Ascending aorta (tissue), 2 donors: Measurements from ENCODE around the gene SLC4A8. TPM values are rescaled to one million over a fixed set of nuclear protein-coding genes. Genes with fewer than 3 reads are reported as not detected.
"Not testable (repeated sequence)": the region's sequence is repeated elsewhere in the genome, so short reads cannot be mapped to it uniquely, and the experiment has no call there.

Experiments used
- DNase-seq, 2 donors: peaks; one replicate each; pipeline ENCODE4 v3.0.0-alpha.2; 2019; ENCODE audit warnings: low spot score in 2 of 2
- H3K27ac ChIP-seq, 2 donors: fragments of 200-600 bp; sonication (generic); one replicate each; pipeline ENCODE4 v1.5.1; 2016 to 2017; ENCODE audit warnings: mild to moderate bottlenecking in 1 of 2
- H3K27me3 ChIP-seq: fragments of 200-600 bp; sonication (generic); one replicate; pipeline ENCODE4 v1.5.1; 2017
- H3K36me3 ChIP-seq, 2 donors: fragments of 200-600 bp; sonication (generic); one replicate each; pipeline ENCODE4 v1.5.1; 2016
- H3K4me1 ChIP-seq, 2 donors: fragments of 200-600 bp; sonication (generic); one replicate each; pipeline ENCODE4 v1.5.1; 2016 to 2017; ENCODE audit warnings: mild to moderate bottlenecking in 1 of 2
- H3K4me3 ChIP-seq, 2 donors: fragments of 200-600 bp; sonication (generic); one replicate each; pipeline ENCODE4 v1.5.1; 2016 to 2017; ENCODE audit warnings: mild to moderate bottlenecking in 1 of 2
- H3K9me3 ChIP-seq, 2 donors: fragments of 200-600 bp; sonication (generic); one replicate each; pipeline ENCODE4 v1.5.1; 2016
- CTCF ChIP-seq, 3 experiments: fragments of 200-600 bp in 2 of 3; fragments of 450-650 bp in 1 of 3; sonication (generic) in 2 of 3; IDR thresholded peaks; one replicate each; pipeline ENCODE4 v1.5.1; 2016 to 2019; ENCODE audit warnings: antibody characterized with exemption in 3 of 3, mild to moderate bottlenecking in 1 of 3, moderate library complexity in 1 of 3
- intact Hi-C: fragments of 100-400 bp; cut with DNase I; formaldehyde crosslinking; loops from one replicate; pipeline ENCODE4 v1.15.1; 2023
- total RNA-seq: library from RNA; depleted of rRNA; stranded (reverse); fragments of >200 nt; gene quantifications from one replicate; pipeline ENCODE4 v1.1.0, GENCODE V29; 2016

SLC4A8 gene
- total RNA-seq, 1 donor from 2014 or later: not detected

- Histone ChIP-seq H3K27ac (no peak overlapping the region), H3K4me1 (no peaks in the 10 kb centered on the region), H3K9me3 (no peaks in the 10 kb centered on the region), H3K36me3 (no peaks in the 10 kb centered on the region), H3K4me3 (no peak overlapping the region), H3K27me3 (no peaks in the 10 kb centered on the region)
- intact Hi-C loops: no loop called here
- TF ChIP-seq CTCF (IDR thresholded peaks at IDR 0.05): no peak
- DNase-seq: no peak
Observed at GRCh38 chr12:51448618-51449256, 24.1 kb downstream of the SLC4A8 start.

GRCh38 chr12:51449580-51450246 lies 25.1 kb downstream of the SLC4A8 start:
- Histone ChIP-seq H3K36me3 (no peaks in the 10 kb centered on the region), H3K27me3 (no peaks in the 10 kb centered on the region), H3K9me3 (no peaks in the 10 kb centered on the region), H3K4me3 (no peak overlapping the region), H3K27ac (no peak overlapping the region), H3K4me1 (no peaks in the 10 kb centered on the region)
- TF ChIP-seq CTCF (IDR thresholded peaks at IDR 0.05): no peak
- no peak for DNase-seq
- intact Hi-C loops: no loop called here

GRCh38 chr12:51450333-51450732 lies 25.7 kb downstream of the SLC4A8 start:
- TF ChIP-seq CTCF (IDR thresholded peaks at IDR 0.05): no peak
- Histone ChIP-seq H3K27ac (no peak overlapping the region), H3K9me3 (no peaks in the 10 kb centered on the region), H3K4me1 (no peaks in the 10 kb centered on the region), H3K4me3 (no peak overlapping the region), H3K36me3 (no peaks in the 10 kb centered on the region), H3K27me3 (no peaks in the 10 kb centered on the region)
- DNase-seq: no peak
- intact Hi-C loops: no loop called here

- Histone ChIP-seq H3K27ac (no peak overlapping the region), H3K4me1 (no peaks in the 10 kb centered on the region), H3K4me3 (no peak overlapping the region), H3K9me3 (no peaks in the 10 kb centered on the region), H3K36me3 (no peaks in the 10 kb centered on the region), H3K27me3 (no peaks in the 10 kb centered on the region)
- no peak for DNase-seq
- no peak for TF ChIP-seq CTCF (IDR thresholded peaks at IDR 0.05)
- intact Hi-C loops: no loop called here
Observed at GRCh38 chr12:51450806-51451205, 26.2 kb downstream of the SLC4A8 start.

- intact Hi-C loops, H3K27me3 ChIP-seq, H3K4me3 ChIP-seq: not testable (repeated sequence)
Observed at GRCh38 chr12:51454016-51454415, 29.4 kb downstream of the SLC4A8 start.

GRCh38 chr12:51455050-51455449 lies 30.4 kb downstream of the SLC4A8 start:
- intact Hi-C loops, H3K9me3 ChIP-seq, H3K27me3 ChIP-seq, H3K4me3 ChIP-seq, H3K36me3 ChIP-seq, H3K27ac ChIP-seq, DNase-seq, H3K4me1 ChIP-seq: not testable (repeated sequence)

More at GRCh38 chr12:51454016-51454415, 29.4 kb downstream of the SLC4A8 start:
- not testable (repeated sequence) for DNase-seq, H3K4me1 ChIP-seq, H3K27ac ChIP-seq, H3K36me3 ChIP-seq, H3K9me3 ChIP-seq
